Kidney (tissue), 14 donors: ENCODE results near the gene CASQ1. TPM values are rescaled to one million over a fixed set of nuclear protein-coding genes. Genes with fewer than 3 reads are reported as not detected.

Experiments
- DNase-seq, 5 donors: peaks; one replicate each; pipeline ENCODE4 v3.0.0-alpha.2; 2013 to 2020
- FAIRE-seq: peaks from 2 replicates; lab custom pipeline; 2012; peaks lifted over from hg19 to GRCh38; lab: Jason Lieb, UNC
- H3K27ac ChIP-seq, 2 donors: one replicate each; pipeline ENCODE4 v1.7.0; 2013; ENCODE audit warnings: low read depth in 2 of 2, low read length in 2 of 2, inconsistent platforms in 1 of 2
- H3K27me3 ChIP-seq: one replicate; pipeline ENCODE4 v1.7.1; 2013; ENCODE audit warnings: low read length, inconsistent platforms; ENCODE audit not compliant: control insufficient read depth, insufficient read depth
- H3K36me3 ChIP-seq, 3 donors: one replicate each; pipeline versions ENCODE4 v1.7.0 to v1.7.1; 2013; ENCODE audit warnings: low read length in 3 of 3, control low read depth in 1 of 3, inconsistent platforms in 1 of 3; ENCODE audit not compliant: insufficient read depth in 3 of 3, control insufficient read depth in 2 of 3
- H3K4me1 ChIP-seq, 3 donors: one replicate each; pipeline versions ENCODE4 v1.7.0 to v1.7.1; 2013; ENCODE audit warnings: low read length in 3 of 3, inconsistent platforms in 1 of 3, low read depth in 1 of 3; ENCODE audit not compliant: control insufficient read depth in 2 of 3, insufficient read depth in 2 of 3
- H3K4me3 ChIP-seq, 3 donors: one replicate each; pipeline versions ENCODE4 v1.7.0 to v1.8.1; 2013; ENCODE audit warnings: low read length in 3 of 3, control low read depth in 1 of 3, inconsistent platforms in 1 of 3
- H3K9ac ChIP-seq, 3 donors: one replicate each; pipeline versions ENCODE4 v1.7.0 to v1.7.1; 2013; ENCODE audit warnings: low read length in 3 of 3, control low read depth in 1 of 3, inconsistent platforms in 1 of 3
- H3K9me3 ChIP-seq, 3 donors: one replicate each; pipeline versions ENCODE4 v1.7.0 to v1.7.1; 2013; ENCODE audit warnings: low read length in 3 of 3, control low read depth in 1 of 3, inconsistent platforms in 1 of 3; ENCODE audit not compliant: control insufficient read depth in 2 of 3, insufficient read depth in 1 of 3
- intact Hi-C: fragments of 100-400 bp; cut with DNase I; formaldehyde crosslinking; loops from one replicate; pipeline ENCODE4 v1.11.1; 2022
- polyA plus RNA-seq: library from polyadenylated mRNA; stranded (reverse); fragments of 350-450 nt; fragmentation: Illumina TruSeq; extraction: RNeasy Lipid Tissue Mini Kit (QIAGEN cat#74804); gene quantifications from one replicate; pipeline ENCODE4 v1.2.3, GENCODE V29; 2014; ENCODE audit warnings: low read depth, low replicate concordance; ENCODE audit not compliant: insufficient read depth
- total RNA-seq: library from RNA; stranded (reverse); fragmentation: NEBNext Ultra II Directional; extraction: Animal tissue kit (Norgen Biotek cat#: 25700); gene quantifications from one replicate; pipeline ENCODE4 v1.2.1, GENCODE V29; 2021
- TF ChIP-seq, protein P1 (sequence below): IDR thresholded peaks from 3 replicates; pipeline ENCODE4 v1.5.1; 2012; ENCODE audit warnings: mild to moderate bottlenecking, moderate library complexity, borderline replicate concordance; ENCODE audit not compliant: insufficient read depth; ENCODE audit errors: extremely low read depth
- donor health status: control.
- donor health status: control.
- donor health status: control.
- donor health status: control.
- donor health status: control.
- donor health status: DM: yes; HTN: yes; CAD: no.
- donor health status: Normal renal cell carcinoma (clear cell type).

The CASQ1 gene
- total and polyA plus RNA-seq, 2 donors from 2014 or later, result 0.57 TPM; not detected in 1

DNA sequence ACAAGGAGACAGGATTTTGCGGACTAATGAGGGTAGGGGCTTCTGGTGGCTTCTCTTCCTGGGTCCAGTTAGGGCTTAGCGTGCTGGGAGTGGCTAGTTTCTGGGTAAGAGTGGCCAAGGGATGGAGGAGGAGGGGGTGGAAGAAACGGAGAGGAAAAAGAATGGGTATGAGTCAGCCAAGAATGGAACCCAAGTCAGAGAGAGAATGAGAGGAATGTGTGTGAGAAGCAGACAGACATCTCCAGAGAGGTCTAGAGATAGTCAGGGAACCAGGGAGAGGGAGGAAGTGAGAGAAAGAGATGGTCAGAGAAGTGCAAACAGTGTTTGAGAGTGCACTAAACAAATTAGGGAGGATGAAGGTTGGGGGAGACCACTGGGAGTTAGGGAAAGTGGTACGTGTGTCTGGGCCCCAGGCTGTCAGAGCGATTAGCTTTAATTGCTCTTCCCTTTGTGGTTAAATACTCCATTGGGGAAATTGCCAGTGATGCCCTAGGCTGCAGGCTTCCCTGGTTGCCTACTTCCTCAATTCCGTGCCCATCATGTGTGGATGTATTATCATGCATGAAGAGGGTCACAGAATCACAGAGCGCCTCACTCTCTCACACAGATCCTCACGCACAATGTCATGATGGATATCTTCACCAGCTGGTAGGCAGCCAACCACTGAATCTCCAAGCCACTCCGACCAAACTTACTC lies 16.2 kb downstream of the CASQ1 start:
- FAIRE-seq (no peak), DNase-seq (no peak)
- peaks cover 3 to 6% (median 3%) of the 10 kb centered on the region in 3 donors for H3K36me3 ChIP-seq
- H3K4me1 ChIP-seq, result peaks cover 0 to 15% (median 0%) of the 10 kb centered on the region in 3 donors
- peak overlapping the region; percentile 18 to 81 for H3K27ac ChIP-seq
- H3K27me3 ChIP-seq, result no peaks in the 10 kb centered on the region
- peak overlapping the region in 2 of 3 donors; percentile 68 to 82 for H3K4me3 ChIP-seq
- H3K9me3 ChIP-seq, result no peaks in the 10 kb centered on the region
- TF ChIP-seq, protein P1, sequence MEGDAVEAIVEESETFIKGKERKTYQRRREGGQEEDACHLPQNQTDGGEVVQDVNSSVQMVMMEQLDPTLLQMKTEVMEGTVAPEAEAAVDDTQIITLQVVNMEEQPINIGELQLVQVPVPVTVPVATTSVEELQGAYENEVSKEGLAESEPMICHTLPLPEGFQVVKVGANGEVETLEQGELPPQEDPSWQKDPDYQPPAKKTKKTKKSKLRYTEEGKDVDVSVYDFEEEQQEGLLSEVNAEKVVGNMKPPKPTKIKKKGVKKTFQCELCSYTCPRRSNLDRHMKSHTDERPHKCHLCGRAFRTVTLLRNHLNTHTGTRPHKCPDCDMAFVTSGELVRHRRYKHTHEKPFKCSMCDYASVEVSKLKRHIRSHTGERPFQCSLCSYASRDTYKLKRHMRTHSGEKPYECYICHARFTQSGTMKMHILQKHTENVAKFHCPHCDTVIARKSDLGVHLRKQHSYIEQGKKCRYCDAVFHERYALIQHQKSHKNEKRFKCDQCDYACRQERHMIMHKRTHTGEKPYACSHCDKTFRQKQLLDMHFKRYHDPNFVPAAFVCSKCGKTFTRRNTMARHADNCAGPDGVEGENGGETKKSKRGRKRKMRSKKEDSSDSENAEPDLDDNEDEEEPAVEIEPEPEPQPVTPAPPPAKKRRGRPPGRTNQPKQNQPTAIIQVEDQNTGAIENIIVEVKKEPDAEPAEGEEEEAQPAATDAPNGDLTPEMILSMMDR, result no peak
- H3K9ac ChIP-seq, result peak overlapping the region in 2 of 3 donors; percentile 66 to 91
- intact Hi-C loops, result no loop called here

DNA sequence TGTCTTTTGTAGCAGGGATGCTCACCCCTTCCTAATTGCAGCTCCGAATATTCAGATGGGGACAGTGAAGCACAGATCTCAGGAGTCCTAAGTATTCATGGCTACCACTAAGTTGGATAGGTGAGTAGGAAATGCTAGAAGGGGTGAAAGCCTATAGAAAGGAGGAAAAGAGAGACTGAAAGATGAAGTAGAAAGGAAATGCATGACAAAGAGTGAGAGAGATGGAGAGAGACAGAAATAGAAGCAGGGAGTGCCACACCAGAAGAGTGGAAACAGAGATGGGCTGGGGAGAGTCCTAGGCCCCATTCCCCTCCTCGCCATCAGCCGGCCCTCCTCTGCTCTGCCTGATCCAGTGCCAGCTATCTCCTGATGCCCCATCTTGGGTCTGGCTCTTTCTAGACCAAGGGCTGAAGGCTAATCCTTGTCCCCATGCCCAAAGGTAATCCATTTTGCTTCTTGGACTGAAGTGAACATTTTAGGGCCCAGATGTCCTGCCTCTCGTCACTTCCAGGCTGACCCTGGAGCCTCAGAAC lies 16.8 kb downstream of the CASQ1 start:
- FAIRE-seq (no peak), DNase-seq (no peak)
- Histone ChIP-seq H3K36me3 (peaks cover 3 to 9% (median 6%) of the 10 kb centered on the region in 3 donors), H3K27me3 (no peaks in the 10 kb centered on the region), H3K9ac (no peak overlapping the region), H3K9me3 (no peaks in the 10 kb centered on the region), H3K27ac (peak overlapping the region in 1 of 2 donors; percentile 18), H3K4me1 (peaks cover 0 to 15% (median 0%) of the 10 kb centered on the region in 3 donors), H3K4me3 (no peak overlapping the region)
- intact Hi-C loops, result no loop called here
- TF ChIP-seq, protein P1, result no peak

DNA sequence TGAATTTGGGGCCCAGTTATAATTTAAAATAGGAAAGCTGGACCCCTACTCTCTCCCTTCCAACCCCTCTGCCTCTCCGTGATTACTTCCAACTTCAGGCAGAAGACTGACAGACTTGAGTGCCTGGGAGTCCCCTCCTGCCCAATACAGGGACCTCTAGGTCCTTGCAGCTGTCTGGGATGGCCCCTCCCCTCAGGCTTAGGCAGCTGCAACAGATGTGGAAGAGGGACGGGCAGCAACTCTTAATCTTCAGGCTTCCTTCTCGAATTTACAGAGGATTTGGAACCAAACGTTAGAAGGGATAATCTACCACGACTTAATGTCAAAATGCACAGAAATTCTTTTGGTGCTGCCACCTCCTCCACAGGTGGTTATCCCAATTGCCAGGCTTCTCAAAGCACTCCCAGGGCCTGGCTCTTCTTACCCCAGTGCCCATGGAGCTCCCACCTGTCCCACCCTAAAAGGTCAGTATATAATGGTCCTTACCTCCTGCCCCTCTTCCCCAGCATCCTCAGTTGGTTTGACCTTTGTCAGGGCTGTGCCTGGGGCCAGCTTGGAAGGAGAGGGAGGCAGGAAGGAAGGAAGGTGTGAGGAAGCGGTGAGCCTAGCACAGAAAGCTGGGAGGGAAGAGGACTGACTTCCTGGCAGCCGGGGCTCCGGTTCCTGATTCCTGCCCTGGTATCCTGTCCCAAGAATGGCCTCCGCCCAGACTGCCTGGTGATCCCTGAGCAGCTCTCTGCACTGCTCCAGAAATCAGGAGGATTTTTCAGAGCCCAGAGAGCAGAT lies 17.6 kb downstream of the CASQ1 start:
- H3K4me1 ChIP-seq, result peaks cover 0 to 15% (median 0%) of the 10 kb centered on the region in 3 donors
- no peaks in the 10 kb centered on the region for H3K27me3 ChIP-seq
- H3K36me3 ChIP-seq, result peaks cover 6 to 17% (median 13%) of the 10 kb centered on the region in 3 donors
- intact Hi-C loops, result no loop called here
- DNase-seq (no peak), FAIRE-seq (no peak)
- no peak overlapping the region for H3K4me3 ChIP-seq
- H3K9me3 ChIP-seq, result no peaks in the 10 kb centered on the region
- TF ChIP-seq, protein P1, result no peak
- peak overlapping the region in 1 of 2 donors; percentile 44 for H3K27ac ChIP-seq
- no peak overlapping the region for H3K9ac ChIP-seq
